ENCODE measurements around the gene SSNA1.

DNA sequence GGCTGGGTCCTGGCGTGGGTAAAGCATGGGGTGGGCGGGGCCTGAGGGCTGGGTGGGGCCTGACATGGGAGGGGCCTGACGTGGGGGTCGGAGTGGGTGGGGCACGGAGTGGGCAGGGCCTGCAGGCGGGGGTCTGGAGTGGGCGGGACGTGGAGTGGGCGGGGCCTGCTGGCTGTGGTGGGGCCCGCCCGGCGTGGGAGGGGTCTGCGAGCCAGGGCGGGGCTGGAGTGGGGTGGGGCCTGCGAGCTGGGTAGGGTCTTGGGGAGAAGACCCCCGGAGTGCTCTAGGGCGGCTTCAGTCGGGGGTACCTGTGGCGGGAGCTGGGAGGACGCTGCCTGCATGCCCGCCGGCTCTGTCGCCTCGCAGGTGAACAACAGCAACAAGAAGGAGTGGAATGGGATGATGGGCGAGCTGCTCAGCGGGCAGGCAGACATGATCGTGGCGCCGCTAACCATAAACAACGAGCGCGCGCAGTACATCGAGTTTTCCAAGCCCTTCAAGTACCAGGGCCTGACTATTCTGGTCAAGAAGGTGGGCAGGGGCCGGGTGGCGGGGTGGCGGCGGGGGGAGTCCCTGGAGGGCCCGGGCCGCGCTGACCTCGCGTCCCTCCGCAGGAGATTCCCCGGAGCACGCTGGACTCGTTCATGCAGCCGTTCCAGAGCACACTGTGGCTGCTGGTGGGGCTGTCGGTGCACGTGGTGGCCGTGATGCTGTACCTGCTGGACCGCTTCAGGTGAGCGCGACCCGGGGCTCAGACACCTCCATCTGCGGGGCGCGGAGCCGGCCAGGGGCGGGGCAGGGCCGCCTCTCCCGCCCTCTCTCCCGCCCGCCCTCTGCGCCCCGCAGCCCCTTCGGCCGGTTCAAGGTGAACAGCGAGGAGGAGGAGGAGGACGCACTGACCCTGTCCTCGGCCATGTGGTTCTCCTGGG, 26.7 kb upstream of the SSNA1 start:
- TF ChIP-seq EZH2 (IDR thresholded peaks at IDR 0.05; ENCODE audit: insufficient read depth, low read length) = peak; percentile 33
- TF ChIP-seq, protein P1, sequence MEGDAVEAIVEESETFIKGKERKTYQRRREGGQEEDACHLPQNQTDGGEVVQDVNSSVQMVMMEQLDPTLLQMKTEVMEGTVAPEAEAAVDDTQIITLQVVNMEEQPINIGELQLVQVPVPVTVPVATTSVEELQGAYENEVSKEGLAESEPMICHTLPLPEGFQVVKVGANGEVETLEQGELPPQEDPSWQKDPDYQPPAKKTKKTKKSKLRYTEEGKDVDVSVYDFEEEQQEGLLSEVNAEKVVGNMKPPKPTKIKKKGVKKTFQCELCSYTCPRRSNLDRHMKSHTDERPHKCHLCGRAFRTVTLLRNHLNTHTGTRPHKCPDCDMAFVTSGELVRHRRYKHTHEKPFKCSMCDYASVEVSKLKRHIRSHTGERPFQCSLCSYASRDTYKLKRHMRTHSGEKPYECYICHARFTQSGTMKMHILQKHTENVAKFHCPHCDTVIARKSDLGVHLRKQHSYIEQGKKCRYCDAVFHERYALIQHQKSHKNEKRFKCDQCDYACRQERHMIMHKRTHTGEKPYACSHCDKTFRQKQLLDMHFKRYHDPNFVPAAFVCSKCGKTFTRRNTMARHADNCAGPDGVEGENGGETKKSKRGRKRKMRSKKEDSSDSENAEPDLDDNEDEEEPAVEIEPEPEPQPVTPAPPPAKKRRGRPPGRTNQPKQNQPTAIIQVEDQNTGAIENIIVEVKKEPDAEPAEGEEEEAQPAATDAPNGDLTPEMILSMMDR (IDR thresholded peaks at IDR 0.05; ENCODE audit: insufficient read depth, low read depth, low read length) = no peak
